ENCODE results near the gene MXD4. TPM values are rescaled to one million over a fixed set of nuclear protein-coding genes. Genes with fewer than 3 reads are reported as not detected.

Gene MXD4
- polyA plus RNA-seq, 1 donor (not counting 4 experiments of a cell fraction or from before 2014, with no cell fraction given): 26.0 TPM

DNA sequence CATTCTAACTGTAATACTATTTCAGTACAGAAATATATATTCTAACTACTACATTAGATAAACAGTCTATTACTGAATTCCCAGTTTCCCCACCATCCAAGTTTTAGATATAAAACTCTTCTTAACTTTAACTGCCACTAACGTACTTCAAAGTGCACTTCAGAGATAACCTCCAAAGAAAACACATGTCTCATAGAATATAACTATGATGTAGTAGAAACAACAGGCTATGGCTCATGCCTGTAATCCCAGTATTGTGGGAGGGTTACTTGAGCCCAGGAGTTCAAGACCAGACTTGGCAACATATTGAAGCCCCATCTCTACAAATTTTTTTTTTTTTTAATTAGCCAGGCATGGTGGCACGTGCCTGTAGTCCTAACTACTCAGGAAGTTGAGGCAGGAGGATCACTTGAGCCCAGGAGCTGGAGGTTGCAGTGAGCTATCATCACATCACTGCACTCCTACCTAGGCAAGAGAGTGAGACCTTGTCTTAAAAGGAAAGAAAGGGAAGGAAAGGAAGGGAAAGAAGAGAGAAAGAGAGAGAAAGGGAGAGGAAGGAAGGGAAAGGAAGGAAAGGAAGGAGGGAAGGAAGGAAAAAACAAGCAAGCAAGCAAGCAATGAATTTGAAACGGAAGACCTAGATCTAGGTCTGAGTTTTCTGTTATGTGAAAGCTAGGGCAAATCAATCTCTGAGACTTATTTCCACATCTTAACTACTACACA lies 24.8 kb downstream of the MXD4 start:
- Histone ChIP-seq H3K79me2 (ENCODE audit: control insufficient read depth, insufficient read depth, low read length) (peaks cover 36% of the 10 kb centered on the region), H4K20me1 (ENCODE audit: control insufficient read depth, extremely low read depth, insufficient read depth, low read length) (peaks cover 3% of the 10 kb centered on the region)
- no peak for FAIRE-seq

DNA sequence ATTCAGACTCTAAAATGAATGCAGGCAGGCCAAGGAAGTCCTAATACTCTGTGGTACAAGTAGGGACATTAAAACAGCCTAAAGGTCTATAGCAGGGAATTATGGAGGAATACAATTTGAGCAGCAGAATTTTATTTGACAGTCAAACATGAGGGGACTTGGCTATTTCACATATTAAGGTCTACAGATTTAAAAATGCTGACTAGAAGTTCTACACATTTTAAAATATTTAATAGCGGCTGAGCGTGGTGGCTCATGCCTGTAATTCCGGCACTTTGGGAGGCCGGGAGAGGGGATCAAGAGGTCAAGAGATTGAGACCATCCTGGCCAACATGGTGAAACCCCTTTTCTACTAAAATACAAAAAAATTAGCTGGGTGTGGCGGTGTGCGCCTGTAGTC lies 30.8 kb downstream of the MXD4 start:
- Histone ChIP-seq H3K79me2 (ENCODE audit: control insufficient read depth, insufficient read depth, low read length) (no peaks in the 10 kb centered on the region), H3K27ac (ENCODE audit: control insufficient read depth, insufficient read depth, low read length) (no peak overlapping the region), H4K20me1 (ENCODE audit: control insufficient read depth, extremely low read depth, insufficient read depth, low read length) (peaks cover 3% of the 10 kb centered on the region), H3K27me3 (ENCODE audit: control insufficient read depth, extremely low read depth, insufficient read depth, low read length) (no peaks in the 10 kb centered on the region), H3K4me3 (ENCODE audit: control insufficient read depth in 2 of 3, extremely low read depth in 1 of 3, insufficient read depth in 2 of 3, low read depth in 1 of 3, low read length in 3 of 3) (no peak overlapping the region), H3K4me2 (ENCODE audit: control insufficient read depth, extremely low read depth, insufficient read depth, low read depth, low read length) (no peak overlapping the region), H3K4me1 (ENCODE audit: control insufficient read depth, extremely low read depth, insufficient read depth, low read length) (no peaks in the 10 kb centered on the region), H3K9me3 (ENCODE audit: control insufficient read depth, low read depth, low read length) (no peaks in the 10 kb centered on the region), H3K36me3 (ENCODE audit: control insufficient read depth in 2 of 2, extremely low read depth in 1 of 2, insufficient read depth in 2 of 2, low read length in 2 of 2) (peaks cover 3 to 10% of the 10 kb centered on the region in 2 experiments), H3K9ac (ENCODE audit: control insufficient read depth, extremely low read depth, insufficient read depth, low read length) (no peak overlapping the region), H2AFZ (ENCODE audit: control insufficient read depth, low read length) (no peak overlapping the region), H3K9me1 (ENCODE audit: control insufficient read depth, extremely low read depth, insufficient read depth, low read length) (no peaks in the 10 kb centered on the region)
- FAIRE-seq: no peak
- no peak for TF ChIP-seq EZH2 (IDR thresholded peaks at IDR 0.05; ENCODE audit: low read length)
- TF ChIP-seq, protein P1, sequence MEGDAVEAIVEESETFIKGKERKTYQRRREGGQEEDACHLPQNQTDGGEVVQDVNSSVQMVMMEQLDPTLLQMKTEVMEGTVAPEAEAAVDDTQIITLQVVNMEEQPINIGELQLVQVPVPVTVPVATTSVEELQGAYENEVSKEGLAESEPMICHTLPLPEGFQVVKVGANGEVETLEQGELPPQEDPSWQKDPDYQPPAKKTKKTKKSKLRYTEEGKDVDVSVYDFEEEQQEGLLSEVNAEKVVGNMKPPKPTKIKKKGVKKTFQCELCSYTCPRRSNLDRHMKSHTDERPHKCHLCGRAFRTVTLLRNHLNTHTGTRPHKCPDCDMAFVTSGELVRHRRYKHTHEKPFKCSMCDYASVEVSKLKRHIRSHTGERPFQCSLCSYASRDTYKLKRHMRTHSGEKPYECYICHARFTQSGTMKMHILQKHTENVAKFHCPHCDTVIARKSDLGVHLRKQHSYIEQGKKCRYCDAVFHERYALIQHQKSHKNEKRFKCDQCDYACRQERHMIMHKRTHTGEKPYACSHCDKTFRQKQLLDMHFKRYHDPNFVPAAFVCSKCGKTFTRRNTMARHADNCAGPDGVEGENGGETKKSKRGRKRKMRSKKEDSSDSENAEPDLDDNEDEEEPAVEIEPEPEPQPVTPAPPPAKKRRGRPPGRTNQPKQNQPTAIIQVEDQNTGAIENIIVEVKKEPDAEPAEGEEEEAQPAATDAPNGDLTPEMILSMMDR (optimal IDR thresholded peaks at IDR 0.05 in 1 of 3, IDR thresholded peaks at IDR 0.05 in 1 of 3, conservative IDR thresholded peaks at IDR 0.05 in 1 of 3; ENCODE audit: extremely low read depth in 1 of 3, insufficient read depth in 2 of 3, low read length in 3 of 3): no peak
- dilution Hi-C loops (cut with MboI; ENCODE audit: extremely low pct_ligation_motif_present, low sequenced_read_pairs): no loop called here
- DNase-seq (ENCODE audit: low read depth, low spot score): no peak

More for the DNA sequence above, 24.8 kb downstream of the MXD4 start:
- peaks cover 20% of the 10 kb centered on the region for H3K4me1 ChIP-seq (ENCODE audit: control insufficient read depth, extremely low read depth, insufficient read depth, low read length)
- no peak overlapping the region for H2AFZ ChIP-seq (ENCODE audit: control insufficient read depth, low read length)
- H3K9ac ChIP-seq (ENCODE audit: control insufficient read depth, extremely low read depth, insufficient read depth, low read length): no peak overlapping the region
- no peaks in the 10 kb centered on the region for H3K9me1 ChIP-seq (ENCODE audit: control insufficient read depth, extremely low read depth, insufficient read depth, low read length)
- no peak for TF ChIP-seq EZH2 (IDR thresholded peaks at IDR 0.05; ENCODE audit: low read length)
- TF ChIP-seq, protein P1 (optimal IDR thresholded peaks at IDR 0.05 in 1 of 3, IDR thresholded peaks at IDR 0.05 in 1 of 3, conservative IDR thresholded peaks at IDR 0.05 in 1 of 3; ENCODE audit: extremely low read depth in 1 of 3, insufficient read depth in 2 of 3, low read length in 3 of 3): no peak
- no peak overlapping the region for H3K4me3 ChIP-seq (ENCODE audit: control insufficient read depth in 2 of 3, extremely low read depth in 1 of 3, insufficient read depth in 2 of 3, low read depth in 1 of 3, low read length in 3 of 3)
- H3K27ac ChIP-seq (ENCODE audit: control insufficient read depth, insufficient read depth, low read length): no peak overlapping the region
- no peak overlapping the region for H3K4me2 ChIP-seq (ENCODE audit: control insufficient read depth, extremely low read depth, insufficient read depth, low read depth, low read length)
- no peak for DNase-seq (ENCODE audit: low read depth, low spot score)
- H3K27me3 ChIP-seq (ENCODE audit: control insufficient read depth, extremely low read depth, insufficient read depth, low read length): no peaks in the 10 kb centered on the region
- peaks cover 3 to 8% of the 10 kb centered on the region in 2 experiments for H3K36me3 ChIP-seq (ENCODE audit: control insufficient read depth in 2 of 2, extremely low read depth in 1 of 2, insufficient read depth in 2 of 2, low read length in 2 of 2)
- dilution Hi-C loops (cut with MboI; ENCODE audit: extremely low pct_ligation_motif_present, low sequenced_read_pairs): no loop called here
- H3K9me3 ChIP-seq (ENCODE audit: control insufficient read depth, low read depth, low read length): no peaks in the 10 kb centered on the region

All from keratinocyte (primary cell).